Measurements from ENCODE around the gene TCP11L2. TPM values are rescaled to one million over a fixed set of nuclear protein-coding genes. Genes with fewer than 3 reads are reported as not detected.

Gene TCP11L2
- total RNA-seq, 1 donor from 2014 or later, result 7.8 TPM

DNA sequence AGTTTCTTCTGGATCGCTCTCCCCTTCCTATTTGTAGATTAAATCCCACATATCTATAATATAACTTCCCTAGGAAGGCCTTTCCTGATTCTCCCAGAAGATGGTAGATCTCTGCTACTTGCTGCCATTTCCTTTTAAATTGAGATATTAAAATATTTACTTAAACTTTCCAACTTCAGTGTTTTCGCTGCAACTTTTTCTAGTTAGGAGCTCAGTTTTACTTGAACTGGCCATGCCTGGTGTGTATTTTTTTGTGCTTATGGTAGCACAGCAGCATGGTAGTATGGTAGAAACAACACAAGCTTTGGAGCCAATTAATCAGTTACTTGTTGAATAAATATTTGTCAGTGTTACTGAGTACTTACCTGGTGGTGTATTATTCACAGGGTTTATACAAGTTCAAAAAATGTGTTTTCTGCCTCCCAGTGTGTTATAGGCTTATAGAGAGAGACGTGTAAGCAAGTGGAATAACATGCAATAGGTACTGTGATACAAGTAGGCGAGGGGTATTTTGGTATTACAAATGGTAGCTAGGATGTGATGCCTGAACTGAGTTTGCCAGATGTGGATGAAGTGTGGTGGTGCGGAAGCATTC is 58.0 kb downstream of the TCP11L2 start:
- H3K4me1 Mint-ChIP-seq, result peaks cover 16% of the 10 kb centered on the region
- H3K27ac Mint-ChIP-seq, result no peak overlapping the region
- peaks cover 26% of the 10 kb centered on the region for H3K79me2 ChIP-seq (ENCODE audit: low read depth)
- no peak for DNase-seq (ENCODE audit: low spot score)
- no peaks in the 10 kb centered on the region for H4K20me1 ChIP-seq (ENCODE audit: low read depth)
- TF ChIP-seq EZH2phosphoT487 (IDR thresholded peaks at IDR 0.05), result no peak
- TF ChIP-seq EZH2 (IDR thresholded peaks at IDR 0.05), result no peak
- TF ChIP-seq, protein P1, sequence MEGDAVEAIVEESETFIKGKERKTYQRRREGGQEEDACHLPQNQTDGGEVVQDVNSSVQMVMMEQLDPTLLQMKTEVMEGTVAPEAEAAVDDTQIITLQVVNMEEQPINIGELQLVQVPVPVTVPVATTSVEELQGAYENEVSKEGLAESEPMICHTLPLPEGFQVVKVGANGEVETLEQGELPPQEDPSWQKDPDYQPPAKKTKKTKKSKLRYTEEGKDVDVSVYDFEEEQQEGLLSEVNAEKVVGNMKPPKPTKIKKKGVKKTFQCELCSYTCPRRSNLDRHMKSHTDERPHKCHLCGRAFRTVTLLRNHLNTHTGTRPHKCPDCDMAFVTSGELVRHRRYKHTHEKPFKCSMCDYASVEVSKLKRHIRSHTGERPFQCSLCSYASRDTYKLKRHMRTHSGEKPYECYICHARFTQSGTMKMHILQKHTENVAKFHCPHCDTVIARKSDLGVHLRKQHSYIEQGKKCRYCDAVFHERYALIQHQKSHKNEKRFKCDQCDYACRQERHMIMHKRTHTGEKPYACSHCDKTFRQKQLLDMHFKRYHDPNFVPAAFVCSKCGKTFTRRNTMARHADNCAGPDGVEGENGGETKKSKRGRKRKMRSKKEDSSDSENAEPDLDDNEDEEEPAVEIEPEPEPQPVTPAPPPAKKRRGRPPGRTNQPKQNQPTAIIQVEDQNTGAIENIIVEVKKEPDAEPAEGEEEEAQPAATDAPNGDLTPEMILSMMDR (IDR thresholded peaks at IDR 0.05), result no peak
- H3K4me1 ChIP-seq, result no peaks in the 10 kb centered on the region
- no peaks in the 10 kb centered on the region for H3K36me3 ChIP-seq
- no peak overlapping the region for H3K9ac ChIP-seq
- no peaks in the 10 kb centered on the region for H3K9me3 Mint-ChIP-seq
- no peaks in the 10 kb centered on the region for H3K36me3 Mint-ChIP-seq
- H3K4me2 ChIP-seq, result no peak overlapping the region
- no peaks in the 10 kb centered on the region for H3F3A ChIP-seq (ENCODE audit: low read depth)
- H2AFZ ChIP-seq (replicated peaks), result no peak overlapping the region
- no peak overlapping the region for H3K4me3 Mint-ChIP-seq
- no peak overlapping the region for H3K27ac ChIP-seq
- H3K9me3 ChIP-seq (ENCODE audit: low read depth), result no peaks in the 10 kb centered on the region
- H3K4me3 ChIP-seq, result no peak overlapping the region
- peaks cover 9% of the 10 kb centered on the region for H3K27me3 Mint-ChIP-seq (ENCODE audit: insufficient read depth, low read depth)
- H3K27me3 ChIP-seq, result no peaks in the 10 kb centered on the region

DNA sequence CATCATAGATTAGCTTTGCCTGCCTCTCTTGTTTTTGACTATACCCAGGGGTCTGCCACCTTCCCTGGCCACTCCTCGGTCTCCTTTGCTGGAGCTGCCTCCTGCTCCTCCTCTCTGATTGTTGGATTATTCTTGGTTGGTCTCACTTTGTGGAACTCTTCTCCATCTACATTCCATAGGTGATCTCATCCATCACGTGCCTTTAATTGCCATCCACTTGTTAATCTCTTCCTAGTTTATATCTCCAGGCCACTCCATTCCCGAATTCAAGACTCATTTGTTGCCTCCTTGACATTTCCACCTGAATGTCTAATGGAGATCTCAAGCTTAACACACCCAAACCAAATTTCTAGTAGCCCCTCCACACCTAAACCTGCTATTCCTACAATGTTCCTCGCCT is 60.4 kb downstream of the TCP11L2 start:
- H3K9me3 ChIP-seq (ENCODE audit: low read depth), result no peaks in the 10 kb centered on the region
- Mint-ChIP-seq H3K4me3 (no peak overlapping the region), H3K9me3 (no peaks in the 10 kb centered on the region), H3K36me3 (peaks cover 2% of the 10 kb centered on the region), H3K27me3 (ENCODE audit: insufficient read depth, low read depth) (peaks cover 5% of the 10 kb centered on the region), H3K27ac (no peak overlapping the region), H3K4me1 (peaks cover 7% of the 10 kb centered on the region)
- H3K4me3 ChIP-seq, result no peak overlapping the region
- H3K4me1 ChIP-seq, result no peaks in the 10 kb centered on the region
- no peaks in the 10 kb centered on the region for H3K27me3 ChIP-seq
- no peak for DNase-seq (ENCODE audit: low spot score)
- no peaks in the 10 kb centered on the region for H3F3A ChIP-seq (ENCODE audit: low read depth)
- TF ChIP-seq EZH2 (IDR thresholded peaks at IDR 0.05) (no peak), EZH2phosphoT487 (IDR thresholded peaks at IDR 0.05) (no peak)
- TF ChIP-seq, protein P1 (IDR thresholded peaks at IDR 0.05), result no peak
- peaks cover 26% of the 10 kb centered on the region for H3K79me2 ChIP-seq (ENCODE audit: low read depth)
- H3K36me3 ChIP-seq, result no peaks in the 10 kb centered on the region
- no peaks in the 10 kb centered on the region for H4K20me1 ChIP-seq (ENCODE audit: low read depth)
- H2AFZ ChIP-seq (replicated peaks), result no peak overlapping the region
- H3K27ac ChIP-seq, result no peak overlapping the region
- no peak overlapping the region for H3K9ac ChIP-seq
- H3K4me2 ChIP-seq, result no peak overlapping the region

DNA sequence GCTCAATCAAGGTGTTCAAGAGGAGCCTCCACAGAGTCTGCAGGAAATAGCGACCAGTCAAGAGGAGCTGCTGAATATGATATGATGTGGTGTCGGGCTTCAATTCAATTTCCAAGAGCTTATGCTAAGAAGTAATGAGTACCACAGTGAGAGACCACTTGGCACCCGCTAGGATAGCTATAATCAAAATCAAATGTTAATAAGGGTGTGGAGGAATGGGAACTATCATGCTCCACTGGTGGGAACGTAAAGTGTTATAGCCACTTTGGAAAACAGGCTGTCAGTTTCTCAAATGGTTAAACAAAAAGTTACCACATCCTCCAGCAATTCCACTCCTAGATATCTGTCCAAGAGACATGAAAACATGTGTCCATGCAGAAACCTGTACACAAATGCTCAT is 61.7 kb downstream of the TCP11L2 start:
- Histone ChIP-seq H3K4me2 (no peak overlapping the region), H3K79me2 (ENCODE audit: low read depth) (peaks cover 15% of the 10 kb centered on the region), H3F3A (ENCODE audit: low read depth) (no peaks in the 10 kb centered on the region), H3K9ac (no peak overlapping the region), H3K36me3 (no peaks in the 10 kb centered on the region), H3K4me1 (no peaks in the 10 kb centered on the region), H4K20me1 (ENCODE audit: low read depth) (no peaks in the 10 kb centered on the region), H3K4me3 (no peak overlapping the region), H3K9me3 (ENCODE audit: low read depth) (no peaks in the 10 kb centered on the region), H3K27me3 (no peaks in the 10 kb centered on the region), H2AFZ (replicated peaks) (no peak overlapping the region), H3K27ac (no peak overlapping the region)
- TF ChIP-seq, protein P1 (IDR thresholded peaks at IDR 0.05), result no peak
- TF ChIP-seq EZH2 (IDR thresholded peaks at IDR 0.05) (no peak), EZH2phosphoT487 (IDR thresholded peaks at IDR 0.05) (no peak)
- no peak overlapping the region for H3K4me3 Mint-ChIP-seq
- no peaks in the 10 kb centered on the region for H3K9me3 Mint-ChIP-seq
- no peak for DNase-seq (ENCODE audit: low spot score)
- peaks cover 2% of the 10 kb centered on the region for H3K36me3 Mint-ChIP-seq
- H3K27ac Mint-ChIP-seq, result no peak overlapping the region
- H3K27me3 Mint-ChIP-seq (ENCODE audit: insufficient read depth, low read depth), result no peaks in the 10 kb centered on the region
- no peaks in the 10 kb centered on the region for H3K4me1 Mint-ChIP-seq

Data from neural progenitor cell (in vitro differentiated cells).